Activated CD4-positive, CD25-positive, alpha-beta regulatory T cell treated with anti-CD3 and anti-CD28 coated beads, Interleukin-2, amount 50 U/mL, for 16 hours (primary cell): ENCODE measurements around the gene MPP1.

Experiments
- DNase-seq: peaks from one replicate; pipeline ENCODE4 v3.0.0-alpha.2; 2020; ENCODE audit warnings: low read depth, low spot score

Gene MPP1

GRCh38 chrX:154812341-154813101 lies 7.2 kb upstream of the MPP1 start:
- DNase-seq: no peak

DNA sequence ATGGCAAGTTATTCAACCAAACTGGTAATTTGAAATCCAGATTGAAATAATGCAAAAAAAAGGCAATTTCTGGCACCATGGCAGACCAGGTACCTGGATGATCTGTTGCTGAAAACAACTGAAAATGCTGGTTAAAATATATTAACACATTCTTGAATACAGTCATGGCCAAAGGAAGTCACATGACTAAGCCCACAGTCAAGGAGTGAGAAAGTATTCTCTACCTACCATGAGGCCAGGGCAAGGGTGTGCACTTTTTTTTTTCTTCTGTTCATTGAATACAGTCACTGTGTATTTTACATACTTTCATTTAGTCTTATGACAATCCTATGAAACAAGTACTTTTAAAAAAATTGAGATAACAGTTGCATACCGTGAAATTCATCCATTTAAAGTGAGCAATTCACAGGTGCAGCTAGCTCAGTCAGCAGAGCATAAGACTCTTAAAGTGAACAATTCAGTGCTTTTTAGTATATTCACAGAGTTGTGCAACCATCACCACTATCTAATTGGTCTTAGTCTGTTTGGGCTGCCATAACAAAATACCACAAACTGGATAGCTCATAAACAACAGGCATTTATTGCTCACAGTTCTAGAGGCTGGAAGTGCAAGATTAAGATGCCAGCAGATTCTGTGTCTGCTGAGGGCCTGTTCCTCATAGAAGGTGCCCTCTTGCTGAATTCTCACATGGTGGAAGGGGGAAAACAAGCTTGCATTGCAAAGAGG lies 4.8 kb upstream of the MPP1 start:
- no peak for DNase-seq

DNA sequence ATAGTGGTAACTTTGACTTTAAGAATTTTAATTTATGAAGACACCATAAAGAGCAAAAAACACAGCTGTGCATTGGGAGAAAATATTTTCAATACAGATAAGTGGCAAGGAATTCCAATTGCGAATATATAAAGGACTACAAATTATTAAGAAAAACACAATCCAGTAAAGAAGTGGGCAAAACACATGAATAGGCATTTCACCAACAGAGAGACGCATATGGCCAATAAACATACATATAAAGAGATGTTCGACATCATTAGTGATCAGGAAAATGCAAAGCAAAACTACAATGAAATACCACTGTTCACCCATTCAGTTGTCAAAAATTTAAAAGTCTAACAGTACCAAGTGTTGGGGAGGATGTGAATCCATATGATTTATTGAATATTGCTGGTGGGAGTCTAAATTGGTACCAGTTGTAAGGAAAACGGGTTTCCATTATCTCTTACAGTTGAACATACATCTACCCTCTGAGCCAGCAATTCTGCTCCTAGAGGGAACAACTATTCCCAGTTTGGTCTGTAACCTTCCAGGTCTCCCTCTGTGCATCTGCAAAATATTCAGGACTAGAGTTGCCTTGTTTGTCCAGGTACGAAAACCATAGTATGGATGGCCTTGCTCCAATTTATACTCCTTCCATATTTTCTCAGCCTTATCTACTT lies 1.7 kb upstream of the MPP1 start:
- DNase-seq: no peak

DNA sequence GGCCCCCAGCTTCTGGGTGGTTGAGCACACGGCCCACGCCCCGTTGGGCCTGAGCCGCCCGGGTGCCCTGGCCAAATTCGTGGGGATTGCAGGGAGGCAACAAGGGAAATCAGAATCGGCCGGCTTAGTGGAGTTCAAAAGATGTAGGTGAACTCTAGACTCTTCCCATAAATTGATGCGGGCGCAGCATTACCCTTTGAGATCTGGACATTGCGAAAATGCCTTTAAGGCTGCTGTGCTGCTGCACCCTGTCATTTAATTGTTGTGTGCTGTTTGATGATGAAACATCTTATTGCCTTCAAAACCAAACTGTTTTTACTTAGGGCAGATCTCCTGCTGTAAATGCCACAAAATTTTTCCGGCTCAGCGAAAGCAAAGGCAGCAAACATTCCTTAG lies 409 bp upstream of the MPP1 start:
- DNase-seq: no peak

- no peak for DNase-seq
Measured at GRCh38 chrX:154804261-154804956, 876 bp downstream of the MPP1 start.

- DNase-seq: no peak
Measured at GRCh38 chrX:154802947-154803346, 2.3 kb downstream of the MPP1 start.

DNA sequence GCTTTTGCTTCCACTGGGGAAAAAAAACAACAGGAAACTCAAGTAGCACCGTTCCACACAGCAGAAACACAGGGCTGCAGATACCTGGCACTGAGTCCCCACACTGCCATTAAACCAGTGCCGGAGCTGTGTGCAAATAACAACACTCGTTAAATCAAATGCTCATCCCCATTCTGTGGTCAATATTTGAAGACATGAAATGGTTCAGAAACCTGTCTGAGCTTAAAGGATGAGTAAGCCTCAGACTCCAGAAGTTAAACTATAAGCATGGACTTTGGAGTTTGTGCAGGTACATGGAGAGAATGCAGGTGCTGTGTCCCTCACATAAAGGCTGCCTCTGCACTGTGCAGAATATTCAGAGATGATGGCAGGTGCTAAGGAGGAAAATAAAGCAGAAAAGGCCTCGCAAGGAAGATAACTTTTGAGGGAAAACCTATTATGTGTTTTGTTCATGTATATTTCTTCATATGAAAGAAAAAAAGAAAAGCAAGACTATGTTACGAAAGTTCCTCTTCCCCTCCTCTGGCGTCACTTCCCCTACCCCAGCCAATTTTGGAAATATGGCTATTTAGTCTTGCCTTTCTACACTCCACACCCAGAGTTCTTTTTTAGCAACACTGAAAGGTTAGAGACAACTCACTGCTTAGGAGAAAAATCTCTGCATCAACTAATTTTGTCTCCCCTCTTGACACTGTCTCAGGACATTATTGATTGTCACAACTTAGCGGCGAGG lies 4.6 kb downstream of the MPP1 start:
- DNase-seq: no peak

- DNase-seq: no peak
Measured at GRCh38 chrX:154799556-154800348, 5.5 kb downstream of the MPP1 start.

DNA sequence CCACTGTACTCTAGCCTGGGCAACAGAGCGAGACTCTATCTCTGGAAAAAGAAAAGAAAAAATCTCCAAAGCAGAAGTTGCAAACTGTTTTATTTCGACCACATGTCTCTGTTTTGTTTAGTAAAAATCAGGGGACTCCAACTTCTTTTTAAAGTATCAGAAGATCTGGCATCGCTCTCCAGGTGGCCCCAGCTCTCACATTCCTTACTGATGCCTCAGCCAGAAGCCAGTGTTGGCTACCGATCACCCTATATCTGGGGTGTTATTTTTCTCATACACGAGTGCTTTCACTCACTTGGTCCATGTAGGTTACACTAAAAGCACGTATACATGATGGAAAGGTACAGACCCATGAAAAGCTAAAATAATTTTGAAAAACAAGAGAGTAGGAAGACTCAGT lies 8.3 kb downstream of the MPP1 start:
- no peak for DNase-seq

DNA sequence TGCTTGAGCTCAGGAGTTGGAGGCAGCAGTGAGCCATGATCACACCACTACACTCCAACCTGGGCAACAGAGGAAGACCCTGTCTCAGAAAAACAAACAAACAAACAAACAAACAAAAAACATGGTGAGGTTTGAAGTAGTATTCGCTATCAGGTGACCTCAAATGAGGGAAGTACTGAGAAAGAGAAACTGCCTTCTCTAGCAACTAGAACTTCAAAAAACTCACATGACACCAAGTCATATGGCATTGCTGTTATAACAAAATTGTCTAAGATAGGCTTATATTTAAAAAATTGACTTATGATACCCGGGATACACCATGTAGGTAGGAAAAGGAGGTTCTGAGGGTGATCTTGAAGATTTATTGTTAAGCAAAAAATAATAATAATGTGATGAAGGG lies 10.3 kb downstream of the MPP1 start:
- DNase-seq: no peak

GRCh38 chrX:154793084-154793795 lies 12.0 kb downstream of the MPP1 start:
- no peak for DNase-seq

DNA sequence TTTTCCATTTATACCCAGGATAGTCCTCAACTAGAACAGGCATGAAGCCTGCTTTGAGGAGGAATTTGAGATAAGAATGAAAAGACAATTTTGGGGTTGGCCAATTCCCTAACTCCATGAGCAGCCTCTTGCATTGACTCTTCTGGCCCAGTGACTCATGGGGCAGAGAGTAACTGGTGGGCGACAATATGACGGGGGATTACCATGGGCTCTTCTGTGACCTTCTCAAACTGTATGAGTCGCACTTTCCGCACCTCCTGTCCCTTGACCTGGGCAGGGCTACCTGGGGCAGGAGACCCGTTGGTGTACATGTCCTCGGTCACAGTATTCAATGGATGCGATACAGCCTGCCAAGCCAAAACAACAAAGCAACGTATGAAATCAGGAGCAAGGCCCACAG lies 13.3 kb downstream of the MPP1 start:
- DNase-seq: no peak

DNA sequence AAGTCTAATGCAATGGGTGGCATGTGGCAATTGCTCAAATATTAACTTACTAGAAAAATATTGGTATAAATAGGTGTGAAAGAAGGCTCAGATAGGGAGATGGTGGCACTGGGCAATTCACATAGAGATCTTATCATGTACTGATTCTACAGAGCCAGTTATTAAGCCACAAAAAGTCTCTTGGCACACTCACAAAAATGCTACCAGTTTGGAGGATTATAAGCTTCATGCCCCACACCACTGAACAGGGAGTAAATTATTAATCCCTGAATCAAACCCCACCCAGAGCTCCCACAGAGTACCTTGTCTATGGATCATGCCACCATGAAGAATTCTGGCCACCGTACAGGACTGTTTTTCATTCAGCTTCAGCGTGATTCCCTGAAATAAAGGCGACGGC lies 13.8 kb downstream of the MPP1 start:
- no peak for DNase-seq

DNA sequence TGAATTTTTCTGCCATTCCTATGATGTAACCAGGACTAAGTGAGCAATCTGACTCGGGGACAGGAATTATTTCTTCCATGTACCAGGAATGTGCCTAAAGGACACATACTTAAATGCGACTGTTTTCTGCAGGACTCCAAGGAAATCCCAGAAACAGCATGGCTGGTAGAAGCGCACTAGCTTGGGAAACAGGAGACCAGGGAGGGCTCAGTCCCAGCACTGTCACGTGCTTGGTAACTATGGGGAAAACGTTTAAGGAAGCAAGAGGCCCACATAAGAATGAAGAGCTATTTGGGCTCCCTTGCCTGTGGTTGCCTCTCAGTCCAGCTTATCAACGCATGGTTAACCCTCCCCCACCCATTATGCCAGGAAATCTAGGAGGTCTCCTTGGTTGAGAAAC lies 19.6 kb downstream of the MPP1 start:
- no peak for DNase-seq

GRCh38 chrX:154784149-154784995 lies 20.9 kb downstream of the MPP1 start:
- DNase-seq: no peak

GRCh38 chrX:154780968-154781367 lies 24.3 kb downstream of the MPP1 start:
- DNase-seq: no peak

DNA sequence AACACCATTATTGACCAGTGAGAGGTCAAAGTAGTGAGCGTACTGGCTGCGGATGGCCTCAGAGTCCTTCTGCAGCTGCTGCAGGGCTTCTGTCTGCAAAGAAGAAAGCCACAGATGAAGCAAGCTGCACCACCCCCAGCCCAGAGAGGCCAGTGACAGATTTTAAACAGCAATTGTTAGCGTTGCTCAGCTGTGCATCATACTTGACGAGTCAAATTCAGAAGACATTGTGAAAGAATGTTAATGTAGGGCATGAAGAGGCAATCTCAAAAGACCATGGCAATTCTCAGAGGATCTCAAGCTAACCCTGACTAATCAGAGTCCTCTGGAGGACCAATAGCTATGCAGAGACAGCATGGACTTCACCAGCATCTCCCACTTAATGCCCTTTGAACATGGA lies 26.0 kb downstream of the MPP1 start:
- no peak for DNase-seq

DNA sequence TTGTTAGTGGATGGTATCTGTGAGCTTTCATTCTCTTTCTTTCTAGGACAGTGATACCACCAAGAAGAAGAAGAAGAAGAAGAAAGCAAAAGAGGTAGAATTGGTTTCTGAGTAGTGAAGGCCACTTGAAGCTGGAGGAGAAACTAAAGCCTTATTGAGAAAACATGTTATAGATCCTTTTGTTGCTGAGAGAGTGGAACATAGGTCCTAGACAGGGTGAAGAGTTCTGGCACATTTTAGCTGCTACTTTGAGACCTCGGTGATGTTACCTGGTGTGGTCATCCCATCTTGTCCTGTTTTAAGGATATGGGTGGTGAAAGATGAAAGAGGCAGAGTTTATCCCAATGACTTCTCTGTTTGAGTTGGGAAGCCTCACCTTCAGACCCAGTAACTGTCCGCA lies 28.5 kb downstream of the MPP1 start:
- DNase-seq: no peak
